COLO668 (cell line): ENCODE measurements around the gene HOXD4.

Source experiments
- DNase-seq: peaks from one replicate; lab custom pipeline; 2025; ENCODE audit not compliant: unreplicated experiment; lab: John Stamatoyannopoulos, UW

The HOXD4 gene

GRCh38 chr2:176187899-176188773, 36.8 kb downstream of the HOXD4 start, which contains the start of gene HOXD1:
TSS of gene HOXD1 (plus strand) at chr2:176188668. CDS start at chr2:176188802, 134 bp downstream.
- DNase-seq: peak; percentile 89

- peak; percentile 73 for DNase-seq
Measured at GRCh38 chr2:176188774-176189680, 37.7 kb downstream of the HOXD4 start.

GRCh38 chr2:176189681-176190641, 38.6 kb downstream of the HOXD4 start:
- DNase-seq: peak; percentile 40

- no peak for DNase-seq
Measured at GRCh38 chr2:176192351-176192750, 41.0 kb downstream of the HOXD4 start.

GRCh38 chr2:176193048-176193447, 41.7 kb downstream of the HOXD4 start:
- DNase-seq: no peak

- DNase-seq: no peak
Measured at GRCh38 chr2:176199902-176200301, 48.6 kb downstream of the HOXD4 start.

- no peak for DNase-seq
Measured at GRCh38 chr2:176200971-176201370, 49.6 kb downstream of the HOXD4 start.

GRCh38 chr2:176202491-176202890, 51.1 kb downstream of the HOXD4 start:
- DNase-seq: no peak
